ENCODE results near the gene CYB5RL. TPM values are rescaled to one million over a fixed set of nuclear protein-coding genes. Genes with fewer than 3 reads are reported as not detected.

The CYB5RL gene
- total RNA-seq, 1 donor from 2014 or later, result 5.1 TPM

DNA sequence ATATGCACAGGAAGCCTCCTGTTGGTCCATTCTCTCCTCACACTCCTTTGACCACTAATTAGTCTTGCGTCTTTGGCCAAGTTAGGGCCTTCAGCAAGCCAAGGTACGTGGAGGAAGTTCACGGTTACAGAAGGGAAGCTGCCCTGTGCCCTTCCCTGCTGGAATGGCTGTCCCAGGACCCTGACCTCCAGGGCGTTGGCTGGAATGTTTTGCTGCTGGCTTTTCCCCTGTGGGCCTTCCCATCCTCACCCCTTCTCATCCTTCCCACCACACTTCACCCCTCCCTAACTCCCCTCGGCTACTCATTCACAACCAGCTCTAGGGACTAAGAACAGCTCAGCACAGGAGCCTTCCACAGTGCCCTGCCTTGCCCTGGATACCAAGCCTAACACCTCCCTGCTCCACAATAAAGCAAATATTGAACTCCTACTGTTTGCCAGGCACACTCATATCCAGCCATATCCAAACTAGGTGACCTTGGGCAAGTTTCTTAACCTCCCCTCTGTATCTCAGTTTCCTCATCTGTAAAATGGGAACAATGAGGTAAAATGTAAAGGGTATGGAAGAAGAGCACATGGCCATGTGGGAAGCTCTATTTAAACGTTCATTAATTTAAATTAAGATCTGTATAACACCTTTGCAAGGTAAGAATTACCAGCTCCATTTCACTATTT lies 38.2 kb downstream of the CYB5RL start:
- Histone ChIP-seq H3K4me3 (no peak overlapping the region), H3K27ac (no peak overlapping the region), H3K27me3 (no peaks in the 10 kb centered on the region), H3K9me3 (no peaks in the 10 kb centered on the region), H3K36me3 (no peaks in the 10 kb centered on the region), H3K4me1 (no peaks in the 10 kb centered on the region)
- TF ChIP-seq, protein P1, sequence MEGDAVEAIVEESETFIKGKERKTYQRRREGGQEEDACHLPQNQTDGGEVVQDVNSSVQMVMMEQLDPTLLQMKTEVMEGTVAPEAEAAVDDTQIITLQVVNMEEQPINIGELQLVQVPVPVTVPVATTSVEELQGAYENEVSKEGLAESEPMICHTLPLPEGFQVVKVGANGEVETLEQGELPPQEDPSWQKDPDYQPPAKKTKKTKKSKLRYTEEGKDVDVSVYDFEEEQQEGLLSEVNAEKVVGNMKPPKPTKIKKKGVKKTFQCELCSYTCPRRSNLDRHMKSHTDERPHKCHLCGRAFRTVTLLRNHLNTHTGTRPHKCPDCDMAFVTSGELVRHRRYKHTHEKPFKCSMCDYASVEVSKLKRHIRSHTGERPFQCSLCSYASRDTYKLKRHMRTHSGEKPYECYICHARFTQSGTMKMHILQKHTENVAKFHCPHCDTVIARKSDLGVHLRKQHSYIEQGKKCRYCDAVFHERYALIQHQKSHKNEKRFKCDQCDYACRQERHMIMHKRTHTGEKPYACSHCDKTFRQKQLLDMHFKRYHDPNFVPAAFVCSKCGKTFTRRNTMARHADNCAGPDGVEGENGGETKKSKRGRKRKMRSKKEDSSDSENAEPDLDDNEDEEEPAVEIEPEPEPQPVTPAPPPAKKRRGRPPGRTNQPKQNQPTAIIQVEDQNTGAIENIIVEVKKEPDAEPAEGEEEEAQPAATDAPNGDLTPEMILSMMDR (IDR thresholded peaks at IDR 0.05), result no peak
- intact Hi-C loops (cut with DNase I), result no loop called here
- DNase-seq (ENCODE audit: low spot score in 2 of 2), result no peak

DNA sequence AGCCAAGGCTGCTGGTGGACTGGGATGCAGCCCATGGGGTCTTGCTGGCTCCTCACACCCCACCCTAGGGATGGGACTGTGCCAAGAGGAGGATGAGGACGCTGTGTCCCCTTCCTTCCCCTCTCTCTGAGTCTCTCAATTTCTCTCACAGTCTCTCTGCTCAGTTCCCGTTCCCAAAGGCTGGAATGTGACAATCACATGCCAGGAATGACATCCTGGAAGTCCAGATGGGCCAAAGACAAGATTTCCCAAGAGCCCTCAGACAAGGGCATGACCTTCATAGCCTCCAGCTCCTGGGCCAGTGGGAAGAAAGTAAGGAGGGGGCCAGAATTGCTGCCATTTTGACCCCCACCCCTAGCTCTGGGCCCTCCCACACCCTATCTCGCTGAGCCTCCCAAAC lies 39.5 kb downstream of the CYB5RL start:
- DNase-seq (ENCODE audit: low spot score in 2 of 2), result no peak
- Histone ChIP-seq H3K36me3 (no peaks in the 10 kb centered on the region), H3K4me1 (no peaks in the 10 kb centered on the region), H3K4me3 (no peak overlapping the region), H3K27ac (no peak overlapping the region), H3K27me3 (no peaks in the 10 kb centered on the region), H3K9me3 (no peaks in the 10 kb centered on the region)
- intact Hi-C loops (cut with DNase I), result no loop called here
- TF ChIP-seq, protein P1 (IDR thresholded peaks at IDR 0.05), result no peak

DNA sequence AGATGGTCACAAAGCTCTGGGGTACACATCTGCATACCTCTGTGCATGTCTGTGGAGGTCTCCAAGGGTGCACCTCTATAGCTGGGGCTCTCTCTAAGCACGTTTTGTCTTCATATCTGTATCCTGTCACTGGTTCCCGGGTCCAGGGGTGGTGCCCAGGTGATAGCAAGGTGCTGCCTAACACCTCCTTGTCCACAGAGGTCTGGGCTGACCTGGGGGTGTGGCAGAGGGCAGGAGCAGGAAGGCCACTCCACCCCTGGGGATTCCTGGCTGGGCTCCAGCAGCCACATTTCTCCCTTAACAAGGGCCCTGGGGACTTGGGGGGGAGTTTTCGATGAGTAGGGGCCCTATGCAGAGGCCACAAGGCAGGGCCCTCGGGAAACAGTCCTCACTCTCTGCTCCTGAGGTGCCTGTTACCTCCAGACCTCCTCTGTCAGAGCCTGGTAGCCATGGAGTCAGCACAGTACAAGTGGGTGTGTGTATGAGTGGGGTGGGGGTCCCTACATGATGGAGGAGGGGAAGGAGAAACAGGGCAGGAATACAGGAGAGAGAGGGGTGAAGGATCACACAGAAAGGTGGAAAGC lies 40.0 kb downstream of the CYB5RL start:
- intact Hi-C loops (cut with DNase I), result no loop called here
- TF ChIP-seq, protein P1 (IDR thresholded peaks at IDR 0.05), result no peak
- no peaks in the 10 kb centered on the region for H3K9me3 ChIP-seq
- no peaks in the 10 kb centered on the region for H3K27me3 ChIP-seq
- DNase-seq (ENCODE audit: low spot score in 2 of 2), result no peak
- no peaks in the 10 kb centered on the region for H3K36me3 ChIP-seq
- no peak overlapping the region for H3K27ac ChIP-seq
- no peak overlapping the region for H3K4me3 ChIP-seq
- no peaks in the 10 kb centered on the region for H3K4me1 ChIP-seq

DNA sequence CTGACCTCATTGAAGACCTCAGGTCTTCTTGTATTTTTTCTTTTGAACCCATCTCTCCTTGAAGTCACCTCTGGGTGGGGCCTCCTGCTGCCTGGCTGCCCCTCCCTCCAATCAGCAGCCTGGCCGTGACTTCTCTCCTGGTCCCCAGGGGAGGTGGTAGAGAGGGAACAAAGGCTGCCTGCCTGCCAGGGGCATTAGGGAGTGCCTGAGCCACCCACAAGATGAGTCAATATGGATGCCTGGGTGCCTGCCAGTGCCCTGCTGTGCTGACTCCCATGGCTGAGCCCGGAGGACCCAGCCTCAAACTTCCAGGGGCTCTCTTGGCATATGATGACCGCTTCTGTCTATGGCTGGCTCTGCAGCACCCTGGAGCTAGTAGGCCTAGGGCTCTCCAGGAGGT lies 41.8 kb downstream of the CYB5RL start:
- TF ChIP-seq, protein P1 (IDR thresholded peaks at IDR 0.05), result no peak
- no peaks in the 10 kb centered on the region for H3K9me3 ChIP-seq
- H3K4me1 ChIP-seq, result peaks cover 0 to 10% of the 10 kb centered on the region in 2 donors
- H3K27ac ChIP-seq, result no peak overlapping the region
- no peaks in the 10 kb centered on the region for H3K36me3 ChIP-seq
- H3K4me3 ChIP-seq, result no peak overlapping the region
- H3K27me3 ChIP-seq, result no peaks in the 10 kb centered on the region
- intact Hi-C loops (cut with DNase I), result no loop called here
- no peak for DNase-seq (ENCODE audit: low spot score in 2 of 2)

DNA sequence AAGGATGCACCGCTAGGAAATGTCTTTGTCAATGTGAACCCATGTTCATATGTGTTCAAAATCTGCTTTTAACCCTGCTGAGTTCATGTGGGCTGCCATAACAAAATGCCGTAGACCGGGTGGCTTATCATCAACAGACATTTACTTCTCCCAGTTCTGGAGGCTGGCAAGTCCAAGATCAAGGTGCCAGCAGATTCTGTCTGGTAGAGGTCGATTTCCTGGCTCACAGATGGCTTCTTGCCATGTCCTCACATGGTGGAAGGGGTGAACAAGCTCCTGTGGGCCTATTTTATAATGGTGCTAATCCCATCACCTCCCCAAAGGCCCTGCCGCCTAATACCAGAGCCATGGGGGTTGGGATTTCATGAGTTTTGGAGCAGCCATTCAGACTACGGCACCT lies 42.4 kb downstream of the CYB5RL start:
- TF ChIP-seq, protein P1 (IDR thresholded peaks at IDR 0.05), result no peak
- DNase-seq (ENCODE audit: low spot score in 2 of 2), result no peak
- Histone ChIP-seq H3K36me3 (no peaks in the 10 kb centered on the region), H3K4me3 (no peak overlapping the region), H3K27ac (no peak overlapping the region), H3K27me3 (no peaks in the 10 kb centered on the region), H3K9me3 (no peaks in the 10 kb centered on the region), H3K4me1 (peaks cover 0 to 10% of the 10 kb centered on the region in 2 donors)
- intact Hi-C loops (cut with DNase I), result no loop called here

Data from ascending aorta (tissue), 2 donors.